H1 (cell line): ENCODE data around the gene MAST1. TPM values are rescaled to one million over a fixed set of nuclear protein-coding genes. Genes with fewer than 3 reads are reported as not detected.

Source experiments
- ASH2L ChIP-seq: fragments of 200-600, 300-600 bp; sonication (generic); IDR thresholded peaks from one replicate; pipeline ENCODE4 v1.7.1; 2017; ENCODE audit warnings: low read length
- CREB1 ChIP-seq: IDR thresholded peaks from 2 replicates; pipeline ENCODE4 v1.6.1; 2012; ENCODE audit warnings: inconsistent platforms
- EGR1 ChIP-seq: IDR thresholded peaks from 2 replicates; pipeline ENCODE4 v1.6.1; 2011; ENCODE audit warnings: low read depth, low read length, borderline replicate concordance
- EP300 ChIP-seq, 2 experiments: IDR thresholded peaks; 1 replicate in 1 of 2; 2 replicates in 1 of 2; pipeline ENCODE4 v1.6.1; 2011 to 2012; ENCODE audit warnings: low read depth in 2 of 2, low read length in 2 of 2, mild to moderate bottlenecking in 2 of 2, borderline replicate concordance in 1 of 2, inconsistent platforms in 1 of 2, moderate library complexity in 1 of 2
- FOSL1 ChIP-seq: IDR thresholded peaks from 2 replicates; pipeline ENCODE4 v1.6.1; 2011; ENCODE audit warnings: mild to moderate bottlenecking, low read depth, low read length, moderate library complexity; ENCODE audit not compliant: insufficient read depth
- HDAC2 ChIP-seq, 2 experiments: fragments of 300-600 bp in 1 of 2; sonication (generic) in 1 of 2; IDR thresholded peaks; 2 replicates each; pipeline ENCODE4 v1.6.1; 2011 to 2012; ENCODE audit warnings: low read depth in 2 of 2, low read length in 2 of 2, mild to moderate bottlenecking in 2 of 2, moderate library complexity in 2 of 2, borderline replicate concordance in 1 of 2, inconsistent platforms in 1 of 2
- KDM1A ChIP-seq: fragments of 200-600, 300-600 bp; sonication (generic); IDR thresholded peaks from 2 replicates; pipeline ENCODE4 v1.7.1; 2016; ENCODE audit warnings: mild to moderate bottlenecking, low read length, borderline replicate concordance
- KDM5A ChIP-seq: fragments of 200-600 bp; IDR thresholded peaks from 2 replicates; pipeline ENCODE4 v1.7.1; 2012; ENCODE audit warnings: mild to moderate bottlenecking, low read length, inconsistent platforms, mixed read lengths
- MAFK ChIP-seq: IDR thresholded peaks from 2 replicates; pipeline ENCODE4 v1.6.1; 2012; ENCODE audit warnings: low read depth, mild to moderate bottlenecking, improper control_type of control experiment, low read length
- MAX ChIP-seq: IDR thresholded peaks from 2 replicates; pipeline ENCODE4 v1.6.1; 2012; ENCODE audit warnings: inconsistent platforms
- NRF1 ChIP-seq: IDR thresholded peaks from 2 replicates; pipeline ENCODE4 v1.6.1; 2011; ENCODE audit warnings: mild to moderate bottlenecking, low read depth, low read length, improper control_type of control experiment
- PHF8 ChIP-seq: fragments of 200-600 bp; sonication (generic); conservative IDR thresholded peaks from 2 replicates; pipeline ENCODE4 v1.7.1; 2012; ENCODE audit warnings: low read depth, mild to moderate bottlenecking, inconsistent platforms, low read length, moderate library complexity
- POLR2A ChIP-seq, 2 experiments: IDR thresholded peaks; 1 replicate in 1 of 2; 2 replicates in 1 of 2; pipeline ENCODE4 v1.6.1; 2011; ENCODE audit warnings: low read depth in 2 of 2, low read length in 2 of 2, mild to moderate bottlenecking in 2 of 2; ENCODE audit errors: control extremely low read depth in 1 of 2
- POLR2AphosphoS5 ChIP-seq: IDR thresholded peaks from 2 replicates; pipeline ENCODE4 v1.6.1; 2011; ENCODE audit warnings: low read depth, low read length
- POU5F1 ChIP-seq: IDR thresholded peaks from 2 replicates; pipeline ENCODE4 v1.6.1; 2011; ENCODE audit warnings: low read depth, mild to moderate bottlenecking, low read length, moderate library complexity
- RFX5 ChIP-seq: IDR thresholded peaks from 2 replicates; pipeline ENCODE4 v1.6.1; 2011; ENCODE audit warnings: low read depth, low read length, improper control_type of control experiment, borderline replicate concordance
- SIN3A ChIP-seq, 2 experiments: IDR thresholded peaks in 1 of 2; conservative IDR thresholded peaks in 1 of 2; 2 replicates each; pipeline ENCODE4 v1.6.1; 2011 to 2012; ENCODE audit warnings: low read length in 2 of 2, improper control_type of control experiment in 1 of 2, low read depth in 1 of 2, mild to moderate bottlenecking in 1 of 2
- SRF ChIP-seq: IDR thresholded peaks from 2 replicates; pipeline ENCODE4 v1.6.1; 2011; ENCODE audit warnings: mild to moderate bottlenecking, low read depth, low read length, moderate library complexity
- TAF7 ChIP-seq: optimal IDR thresholded peaks from 2 replicates; pipeline ENCODE3; 2011; ENCODE audit warnings: low read depth, mild to moderate bottlenecking, inconsistent platforms, low read length, moderate library complexity, borderline replicate concordance
- TBP ChIP-seq: IDR thresholded peaks from 2 replicates; pipeline ENCODE4 v1.6.1; 2011; ENCODE audit warnings: low read depth, low read length, improper control_type of control experiment
- TEAD4 ChIP-seq: IDR thresholded peaks from 2 replicates; pipeline ENCODE4 v1.6.1; 2012; ENCODE audit warnings: low read depth, low read length, inconsistent platforms, mixed read lengths
- USF2 ChIP-seq: IDR thresholded peaks from 2 replicates; pipeline ENCODE4 v1.6.1; 2011; ENCODE audit warnings: low read length, improper control_type of control experiment
- polyA plus RNA-seq, 7 experiments: library from polyadenylated mRNA; depleted of rRNA in 3 of 7; stranded (reverse) in 5 of 7; unstranded in 2 of 7; fragments of >200 nt in 5 of 7; fragments of 200-250 nt in 2 of 7; gene quantifications; 1 replicate in 5 of 7; 2 replicates in 1 of 7; 4 replicates in 1 of 7; pipeline versions ENCODE4 v1.2.1 to v1.2.3, GENCODE V29; 2011 to 2013; ENCODE audit warnings: missing spikeins in 2 of 7, mixed read lengths in 2 of 7
- total RNA-seq: library from RNA; stranded (reverse); fragmentation: NEBNext Ultra II Directional; extraction: Animal tissue kit (Norgen Biotek cat#: 25700); gene quantifications from 2 replicates; pipeline ENCODE4 v1.2.1, GENCODE V29; 2021

The MAST1 gene
- total and polyA plus RNA-seq, 2 of the 8 experiments (the other 6 are each of a cell fraction or from before 2014, with no cell fraction given), result 15.6 to 28.3 TPM

- peak; percentile 97 for TF ChIP-seq MAX
- no peak for TF ChIP-seq KDM5A
- peak; percentile 86; the same call in 1 of the 2 replicates for TF ChIP-seq RFX5
- TF ChIP-seq POLR2AphosphoS5, result peak; percentile 75
- peak; percentile 89 for TF ChIP-seq CREB1
- peak; percentile 72; the same call in 1 of the 2 replicates for TF ChIP-seq FOSL1
- TF ChIP-seq MAFK, result no peak
- peak; percentile 43; the same call in 1 of the 2 replicates for TF ChIP-seq EGR1
- 0 out of 2 replicates have a peak, but pooled peaks have one; percentile 73 for TF ChIP-seq PHF8
- peak; percentile 30; the same call in 1 of the 2 replicates for TF ChIP-seq USF2
- TF ChIP-seq NRF1, result peak; percentile 64
- peak; percentile 28 for TF ChIP-seq TAF7
- TF ChIP-seq POU5F1, result no peak
- peak in 1 of 2 experiments; percentile 46; a peak in 2 of 4 replicates for TF ChIP-seq SIN3A (conservative IDR thresholded peaks at IDR 0.05 in 1 of 2, IDR thresholded peaks at IDR 0.05 in 1 of 2; ENCODE audit: low read depth in 1 of 2, low read length in 2 of 2)
- TF ChIP-seq SRF, result peak; percentile 100
- peak; percentile 42; the same call in 1 of the 2 replicates for TF ChIP-seq TEAD4
- no peak for TF ChIP-seq KDM1A
- TF ChIP-seq POLR2A (IDR thresholded peaks at IDR 0.05; ENCODE audit: control extremely low read depth in 1 of 2, low read depth in 2 of 2, low read length in 2 of 2), result peak; percentile 84 to 88
- TF ChIP-seq TBP, result peak; percentile 60; the same call in 1 of the 2 replicates
- no peak for TF ChIP-seq HDAC2 (IDR thresholded peaks at IDR 0.05; ENCODE audit: borderline replicate concordance in 1 of 2, low read depth in 2 of 2, low read length in 2 of 2)
- TF ChIP-seq ASH2L, result peak; percentile 73
- TF ChIP-seq EP300 (IDR thresholded peaks at IDR 0.05; ENCODE audit: borderline replicate concordance in 1 of 2, low read depth in 2 of 2, low read length in 2 of 2), result peak in 1 of 2 experiments; percentile 73; a peak in 1 of 3 replicates
Observed at GRCh38 chr19:12793290-12794195, 44.8 kb upstream of the MAST1 start (continued).
